Neural cell (in vitro differentiated cells): ENCODE measurements around the gene ZNF324B.

Experiments
- CTCF ChIP-seq: fragments of 450-650 bp; IDR thresholded peaks from 2 replicates; pipeline ENCODE4 v1.5.1; 2014; ENCODE audit warnings: antibody characterized with exemption, mild to moderate bottlenecking, moderate library complexity; ENCODE audit not compliant: poor library complexity, severe bottlenecking
- EP300 ChIP-seq: fragments of 450-650 bp; conservative IDR thresholded peaks from 2 replicates; pipeline ENCODE4 v1.6.1; 2014; ENCODE audit warnings: antibody characterized with exemption, mild to moderate bottlenecking, moderate library complexity; ENCODE audit not compliant: poor library complexity, severe bottlenecking
- EZH2 ChIP-seq: fragments of 200-600, 300-800 bp; shearing (Covaris generic), sonication (generic); IDR thresholded peaks from 2 replicates; pipeline ENCODE4 v1.6.1; 2014; ENCODE audit warnings: antibody characterized with exemption, low read length, borderline replicate concordance, mild to moderate bottlenecking; ENCODE audit not compliant: insufficient read depth, poor library complexity, severe bottlenecking
- POLR2AphosphoS5 ChIP-seq: IDR thresholded peaks from 2 replicates; pipeline ENCODE4 v1.6.1; 2012
- RAD21 ChIP-seq: fragments of 450-650 bp; conservative IDR thresholded peaks from 2 replicates; pipeline ENCODE4 v1.6.1; 2014; ENCODE audit warnings: antibody characterized with exemption, mild to moderate bottlenecking, moderate library complexity
- REST ChIP-seq: IDR thresholded peaks from 2 replicates; pipeline ENCODE4 v1.6.1; 2012; ENCODE audit warnings: borderline replicate concordance
- SMC3 ChIP-seq: fragments of 450-650 bp; conservative IDR thresholded peaks from 2 replicates; pipeline ENCODE4 v1.6.1; 2014; ENCODE audit warnings: antibody characterized with exemption, mild to moderate bottlenecking, moderate library complexity; ENCODE audit not compliant: poor library complexity
- TAF1 ChIP-seq: IDR thresholded peaks from 2 replicates; pipeline ENCODE4 v1.6.1; 2012; ENCODE audit warnings: low read depth

- TF ChIP-seq TAF1: no peak
- TF ChIP-seq CTCF: no peak
- no peak for TF ChIP-seq EP300
- TF ChIP-seq POLR2AphosphoS5: no peak
- TF ChIP-seq EZH2: no peak
- TF ChIP-seq REST: no peak
- TF ChIP-seq RAD21: no peak
- no peak for TF ChIP-seq SMC3
These were observed 25.7 kb downstream of the ZNF324B start for GRCh38 chr19:58477130-58477529.
